Osteocyte (in vitro differentiated cells): Measurements from ENCODE around the gene LIX1. TPM values are rescaled to one million over a fixed set of nuclear protein-coding genes. Genes with fewer than 3 reads are reported as not detected.

ENCODE experiments used
- DNase-seq: peaks from one replicate; pipeline ENCODE4 v3.0.0; 2021; ENCODE audit warnings: mixed read lengths; ENCODE audit not compliant: unreplicated experiment; ENCODE audit errors: extremely low spot score
- H3K27ac Mint-ChIP-seq: one replicate; pipeline ENCODE4 v1.8.0; 2021; ENCODE audit warnings: mild to moderate bottlenecking, mixed read lengths; ENCODE audit not compliant: unreplicated experiment
- H3K27me3 Mint-ChIP-seq: one replicate; pipeline ENCODE4 v1.8.0; 2021; ENCODE audit warnings: mixed read lengths; ENCODE audit not compliant: unreplicated experiment
- H3K36me3 Mint-ChIP-seq: one replicate; pipeline ENCODE4 v1.8.0; 2021; ENCODE audit warnings: mixed read lengths; ENCODE audit not compliant: unreplicated experiment
- H3K4me1 Mint-ChIP-seq: one replicate; pipeline ENCODE4 v1.8.0; 2021; ENCODE audit warnings: mixed read lengths; ENCODE audit not compliant: unreplicated experiment
- H3K4me3 Mint-ChIP-seq: one replicate; pipeline ENCODE4 v1.8.0; 2021; ENCODE audit warnings: mild to moderate bottlenecking, moderate library complexity, mixed read lengths; ENCODE audit not compliant: unreplicated experiment
- H3K9me3 Mint-ChIP-seq: one replicate; pipeline ENCODE4 v1.8.0; 2021; ENCODE audit warnings: mixed read lengths; ENCODE audit not compliant: unreplicated experiment
- total RNA-seq: library from RNA; stranded (reverse); gene quantifications from 2 replicates; pipeline ENCODE4 v1.2.1, GENCODE V29; 2021
- TF ChIP-seq, protein P1 (sequence below): fragments of 200-600 bp; sonication (generic); IDR thresholded peaks from 2 replicates; pipeline ENCODE4 v1.5.0; 2021; ENCODE audit warnings: antibody characterized with exemption, mild to moderate bottlenecking, moderate library complexity

LIX1 gene
- total RNA-seq, 1 donor from 2014 or later, result 0.48 TPM

DNA sequence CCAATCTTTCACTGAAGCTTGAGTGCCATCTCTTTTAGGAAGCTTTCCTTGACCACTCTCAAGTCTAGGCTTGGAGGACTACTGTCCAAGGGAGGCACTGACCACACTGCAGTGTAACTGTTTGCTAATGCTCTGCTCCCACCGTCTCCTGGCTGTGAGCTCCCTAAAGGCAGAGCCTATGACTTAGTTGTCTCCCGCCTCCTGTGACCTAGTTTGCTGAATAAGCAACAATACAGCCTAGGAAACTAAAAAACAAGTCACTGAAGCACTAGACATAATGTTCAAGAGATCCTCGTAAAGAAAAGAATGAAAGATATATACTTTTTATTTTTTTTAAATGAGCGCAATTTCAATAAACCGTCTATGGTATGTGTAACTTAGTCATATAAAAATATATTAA lies 31.4 kb downstream of the LIX1 start:
- TF ChIP-seq, protein P1, sequence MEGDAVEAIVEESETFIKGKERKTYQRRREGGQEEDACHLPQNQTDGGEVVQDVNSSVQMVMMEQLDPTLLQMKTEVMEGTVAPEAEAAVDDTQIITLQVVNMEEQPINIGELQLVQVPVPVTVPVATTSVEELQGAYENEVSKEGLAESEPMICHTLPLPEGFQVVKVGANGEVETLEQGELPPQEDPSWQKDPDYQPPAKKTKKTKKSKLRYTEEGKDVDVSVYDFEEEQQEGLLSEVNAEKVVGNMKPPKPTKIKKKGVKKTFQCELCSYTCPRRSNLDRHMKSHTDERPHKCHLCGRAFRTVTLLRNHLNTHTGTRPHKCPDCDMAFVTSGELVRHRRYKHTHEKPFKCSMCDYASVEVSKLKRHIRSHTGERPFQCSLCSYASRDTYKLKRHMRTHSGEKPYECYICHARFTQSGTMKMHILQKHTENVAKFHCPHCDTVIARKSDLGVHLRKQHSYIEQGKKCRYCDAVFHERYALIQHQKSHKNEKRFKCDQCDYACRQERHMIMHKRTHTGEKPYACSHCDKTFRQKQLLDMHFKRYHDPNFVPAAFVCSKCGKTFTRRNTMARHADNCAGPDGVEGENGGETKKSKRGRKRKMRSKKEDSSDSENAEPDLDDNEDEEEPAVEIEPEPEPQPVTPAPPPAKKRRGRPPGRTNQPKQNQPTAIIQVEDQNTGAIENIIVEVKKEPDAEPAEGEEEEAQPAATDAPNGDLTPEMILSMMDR, result no peak
- Mint-ChIP-seq H3K4me1 (peaks cover 2% of the 10 kb centered on the region), H3K27me3 (peaks cover 5% of the 10 kb centered on the region), H3K27ac (no peak overlapping the region), H3K36me3 (no peaks in the 10 kb centered on the region), H3K9me3 (no peaks in the 10 kb centered on the region), H3K4me3 (no peak overlapping the region)
- DNase-seq, result no peak

DNA sequence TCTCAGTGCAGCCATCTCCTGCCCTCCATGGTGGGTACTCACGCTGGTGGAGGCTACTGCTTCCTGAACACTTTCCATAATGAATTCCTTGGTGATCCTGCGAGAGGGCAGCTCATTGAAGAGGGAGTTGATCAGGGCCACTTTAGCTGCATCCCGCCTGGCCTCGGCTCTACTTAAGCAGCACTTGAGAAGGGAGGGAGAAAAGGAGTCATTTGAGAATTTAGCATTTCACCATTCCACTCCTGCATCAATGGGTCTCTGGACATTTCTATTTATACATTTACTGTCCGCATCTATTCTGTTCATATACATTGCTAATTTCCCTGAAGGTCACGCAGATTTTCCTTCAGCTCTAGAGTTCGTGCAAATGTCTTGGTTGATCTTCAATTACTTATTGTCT lies 35.1 kb downstream of the LIX1 start:
- peaks cover 5% of the 10 kb centered on the region for H3K27me3 Mint-ChIP-seq
- TF ChIP-seq, protein P1, result no peak
- no peaks in the 10 kb centered on the region for H3K9me3 Mint-ChIP-seq
- no peak overlapping the region for H3K4me3 Mint-ChIP-seq
- DNase-seq, result no peak
- H3K27ac Mint-ChIP-seq, result no peak overlapping the region
- no peaks in the 10 kb centered on the region for H3K36me3 Mint-ChIP-seq
- H3K4me1 Mint-ChIP-seq, result peaks cover 6% of the 10 kb centered on the region

DNA sequence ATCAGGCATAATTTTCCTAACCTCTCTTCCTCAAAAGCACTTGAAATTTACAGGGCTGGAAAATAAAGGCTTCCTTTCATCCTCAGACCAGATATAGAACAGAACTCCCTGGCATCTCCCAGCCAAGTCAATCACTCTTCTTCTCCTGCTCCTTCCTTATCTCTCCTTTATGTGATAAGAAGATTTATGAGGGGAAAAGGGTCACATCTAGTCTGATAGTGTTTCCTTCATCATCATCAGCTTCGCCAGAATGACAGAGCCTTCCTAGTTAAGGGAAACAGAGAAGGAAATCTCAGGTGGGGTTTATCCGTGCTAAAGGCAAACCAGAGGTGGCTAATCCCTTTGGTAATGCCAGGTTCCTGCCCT lies 36.2 kb downstream of the LIX1 start:
- no peaks in the 10 kb centered on the region for H3K9me3 Mint-ChIP-seq
- peaks cover 17% of the 10 kb centered on the region for H3K4me1 Mint-ChIP-seq
- peaks cover 5% of the 10 kb centered on the region for H3K27me3 Mint-ChIP-seq
- no peak overlapping the region for H3K27ac Mint-ChIP-seq
- TF ChIP-seq, protein P1, result no peak
- no peaks in the 10 kb centered on the region for H3K36me3 Mint-ChIP-seq
- DNase-seq, result no peak
- H3K4me3 Mint-ChIP-seq, result no peak overlapping the region

DNA sequence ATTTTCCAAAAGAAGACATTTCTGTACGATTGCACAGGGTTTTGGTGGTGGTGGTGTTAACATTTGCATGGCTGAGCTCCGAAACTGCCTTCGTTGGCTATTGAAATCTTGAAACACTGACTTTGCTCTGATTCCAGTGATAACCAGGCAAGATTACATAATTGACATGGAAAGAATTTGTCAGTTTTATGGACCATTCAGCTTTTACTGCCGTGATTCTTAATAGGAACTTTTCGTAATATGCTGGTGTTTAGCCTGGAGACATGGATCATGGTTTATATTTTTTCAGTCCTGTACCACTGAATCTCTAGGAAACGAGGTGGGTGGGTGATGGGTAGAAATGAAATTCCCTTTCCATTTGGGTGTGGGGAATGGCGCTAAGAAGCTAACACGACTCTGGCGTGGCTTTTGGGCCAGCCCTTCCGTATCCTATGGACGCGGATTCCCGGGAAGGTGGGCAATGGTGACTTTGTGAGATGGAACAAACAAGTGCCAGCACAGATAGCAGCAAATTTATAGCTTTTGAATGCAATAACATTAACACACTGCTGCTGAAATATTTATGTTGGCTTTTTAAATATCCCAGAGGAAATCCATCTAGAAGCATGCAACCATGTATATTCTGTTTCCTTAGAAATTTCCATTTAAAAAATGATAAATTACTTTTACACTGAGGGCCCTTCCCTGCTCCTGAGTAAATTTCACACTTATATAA lies 36.8 kb downstream of the LIX1 start:
- no peaks in the 10 kb centered on the region for H3K9me3 Mint-ChIP-seq
- no peak for DNase-seq
- peaks cover 20% of the 10 kb centered on the region for H3K4me1 Mint-ChIP-seq
- TF ChIP-seq, protein P1, result no peak
- H3K27me3 Mint-ChIP-seq, result peaks cover 5% of the 10 kb centered on the region
- no peak overlapping the region for H3K27ac Mint-ChIP-seq
- H3K4me3 Mint-ChIP-seq, result no peak overlapping the region
- no peaks in the 10 kb centered on the region for H3K36me3 Mint-ChIP-seq

DNA sequence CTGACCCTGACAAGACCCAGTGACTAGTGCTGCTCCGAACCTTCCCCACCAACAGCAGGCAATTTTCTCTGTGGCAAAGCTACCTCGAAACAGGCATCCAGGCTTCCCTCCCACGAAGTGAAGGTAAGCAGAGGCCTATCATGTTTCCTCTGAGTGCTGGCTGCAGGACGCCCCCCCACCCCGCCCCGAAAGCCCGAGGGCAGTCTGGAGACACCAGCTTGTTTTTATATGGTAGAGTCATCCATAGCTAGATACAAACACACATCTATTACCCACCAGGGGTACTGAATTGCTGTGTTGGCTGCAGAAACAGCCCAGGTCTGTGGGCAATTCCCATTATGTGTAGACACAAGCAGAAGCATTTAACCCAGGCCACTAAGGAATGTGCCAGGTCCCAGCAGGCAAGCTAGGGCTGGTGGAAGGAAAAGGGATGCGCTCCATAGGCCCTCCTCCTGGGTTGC lies 40.4 kb downstream of the LIX1 start:
- Mint-ChIP-seq H3K27me3 (peaks cover 5% of the 10 kb centered on the region), H3K4me1 (peaks cover 42% of the 10 kb centered on the region), H3K36me3 (no peaks in the 10 kb centered on the region), H3K9me3 (no peaks in the 10 kb centered on the region), H3K27ac (peak overlapping the region; percentile 75), H3K4me3 (no peak overlapping the region)
- TF ChIP-seq, protein P1, result no peak
- no peak for DNase-seq
